HEK293 (cell line): ENCODE data around the gene FTO.

Experiments used
- CTCF ChIA-PET: fragments of 350-600 bp; formaldehyde crosslinking; extraction: SDS; loops from one replicate; lab custom pipeline; 2021; ENCODE audit warnings: antibody characterized with exemption; lab: Yijun Ruan, JAX
- POLR2A ChIA-PET: fragments of 300-600 bp; formaldehyde crosslinking; extraction: SDS; loops from one replicate; lab custom pipeline; 2020; ENCODE audit warnings: antibody characterized with exemption, inconsistent platforms; lab: Yijun Ruan, JAX
- H3K27ac ChIP-seq: fragments of 200-500 bp; sonication (Bioruptor generic); 2 replicates; pipeline ENCODE4 v1.5.1; 2014; ENCODE audit warnings: low read depth, low read length, control low read depth, inconsistent platforms; ENCODE audit errors: extremely low read depth
- H3K36me3 ChIP-seq, 2 experiments: fragments of 200-500 bp in 1 of 2; sonication (Bioruptor generic) in 1 of 2; 1 replicate in 1 of 2; 2 replicates in 1 of 2; pipeline ENCODE4 v1.5.1; 2014 to 2017; ENCODE audit warnings: inconsistent platforms in 2 of 2, low read length in 2 of 2; ENCODE audit not compliant: control insufficient read depth in 2 of 2, insufficient read depth in 1 of 2
- H3K4me1 ChIP-seq: fragments of 200-500 bp; sonication (Bioruptor generic); 2 replicates; pipeline ENCODE4 v1.5.1; 2014; ENCODE audit warnings: mild to moderate bottlenecking, low read length, inconsistent platforms; ENCODE audit not compliant: control insufficient read depth, insufficient read depth
- H3K4me3 ChIP-seq: 2 replicates; pipeline ENCODE4 v1.5.1; 2011; ENCODE audit warnings: low read depth, mild to moderate bottlenecking, control low read depth, low read length, moderate library complexity
- H3K9me3 ChIP-seq: fragments of 200-500 bp; sonication (Bioruptor generic); 2 replicates; pipeline ENCODE4 v1.5.1; 2014; ENCODE audit warnings: low read depth, low read length, inconsistent platforms; ENCODE audit not compliant: control insufficient read depth, insufficient read depth
- EGR2 ChIP-seq: fragments of 450-650 bp; formaldehyde crosslinking; IDR thresholded peaks from 2 replicates; pipeline ENCODE4 v1.5.1; 2016; ENCODE audit warnings: low read depth, missing biosample characterization, missing genetic modification characterization
- GFI1B ChIP-seq: fragments of 450-650 bp; formaldehyde crosslinking; IDR thresholded peaks from 2 replicates; pipeline ENCODE4 v1.5.1; 2016; ENCODE audit warnings: missing biosample characterization, missing genetic modification characterization
- MYNN ChIP-seq: fragments of 450-650 bp; formaldehyde crosslinking; IDR thresholded peaks from 2 replicates; pipeline ENCODE4 v1.5.1; 2016; ENCODE audit warnings: missing biosample characterization, missing genetic modification characterization, borderline replicate concordance
- PRDM1 ChIP-seq: fragments of 450-650 bp; formaldehyde crosslinking; IDR thresholded peaks from 2 replicates; pipeline ENCODE4; 2016; ENCODE audit warnings: missing biosample characterization, missing genetic modification characterization
- SP2 ChIP-seq: fragments of 450-650 bp; formaldehyde crosslinking; IDR thresholded peaks from 2 replicates; pipeline ENCODE4 v1.5.1; 2016; ENCODE audit warnings: missing biosample characterization, missing genetic modification characterization
- SP7 ChIP-seq: fragments of 450-650 bp; formaldehyde crosslinking; IDR thresholded peaks from 2 replicates; pipeline ENCODE4 v1.5.1; 2016; ENCODE audit warnings: missing biosample characterization, missing genetic modification characterization
- ZBTB21 ChIP-seq: fragments of 450-650 bp; formaldehyde crosslinking; IDR thresholded peaks from 2 replicates; pipeline ENCODE4 v1.5.1; 2017; ENCODE audit warnings: missing biosample characterization, missing genetic modification characterization
- ZFHX2 ChIP-seq: fragments of 450-650 bp; formaldehyde crosslinking; conservative IDR thresholded peaks from 2 replicates; pipeline ENCODE4 v1.5.1; 2016; ENCODE audit warnings: missing biosample characterization, missing genetic modification characterization
- ZNF112 ChIP-seq: fragments of 450-650 bp; formaldehyde crosslinking; IDR thresholded peaks from 2 replicates; pipeline ENCODE4 v1.5.0; 2017; ENCODE audit warnings: missing biosample characterization, missing genetic modification characterization
- ZNF146 ChIP-seq: fragments of 450-650 bp; formaldehyde crosslinking; IDR thresholded peaks from 2 replicates; pipeline ENCODE4 v1.5.1; 2016; ENCODE audit warnings: missing biosample characterization, missing genetic modification characterization
- ZNF239 ChIP-seq: fragments of 450-650 bp; formaldehyde crosslinking; IDR thresholded peaks from 2 replicates; pipeline ENCODE4 v1.5.1; 2016; ENCODE audit warnings: missing biosample characterization, missing genetic modification characterization
- ZNF248 ChIP-seq: fragments of 450-650 bp; formaldehyde crosslinking; IDR thresholded peaks from 2 replicates; pipeline ENCODE4 v1.5.1; 2017; ENCODE audit warnings: missing biosample characterization, missing genetic modification characterization
- ZNF292 ChIP-seq: fragments of 450-650 bp; formaldehyde crosslinking; IDR thresholded peaks from 2 replicates; pipeline ENCODE4 v1.5.1; 2016; ENCODE audit warnings: low read depth, missing biosample characterization, missing genetic modification characterization, borderline replicate concordance
- ZNF302 ChIP-seq: fragments of 450-650 bp; formaldehyde crosslinking; IDR thresholded peaks from 2 replicates; pipeline ENCODE4 v1.5.1; 2016; ENCODE audit warnings: missing biosample characterization, missing genetic modification characterization, low read depth
- ZNF416 ChIP-seq: fragments of 450-650 bp; formaldehyde crosslinking; IDR thresholded peaks from 2 replicates; pipeline ENCODE4 v1.5.1; 2016; ENCODE audit warnings: missing biosample characterization, missing genetic modification characterization
- ZNF521 ChIP-seq: fragments of 450-650 bp; formaldehyde crosslinking; IDR thresholded peaks from 2 replicates; pipeline ENCODE4 v1.5.1; 2017; ENCODE audit warnings: missing biosample characterization, mild to moderate bottlenecking, missing genetic modification characterization
- ZNF549 ChIP-seq: fragments of 450-650 bp; IDR thresholded peaks from 2 replicates; pipeline ENCODE4 v1.5.1; 2018; ENCODE audit warnings: missing biosample characterization, missing genetic modification characterization, mild to moderate bottlenecking, inconsistent platforms, moderate library complexity
- ZNF596 ChIP-seq: fragments of 450-650 bp; IDR thresholded peaks from 2 replicates; pipeline ENCODE4 v1.5.0; 2018; ENCODE audit warnings: missing biosample characterization, mild to moderate bottlenecking, missing genetic modification characterization, moderate library complexity
- ZNF785 ChIP-seq: fragments of 450-650 bp; formaldehyde crosslinking; IDR thresholded peaks from 2 replicates; pipeline ENCODE4 v1.5.1; 2016; ENCODE audit warnings: missing biosample characterization, missing genetic modification characterization
- ZNF792 ChIP-seq: fragments of 450-650 bp; formaldehyde crosslinking; IDR thresholded peaks from 2 replicates; pipeline ENCODE4 v1.5.1; 2016; ENCODE audit warnings: missing biosample characterization, missing genetic modification characterization
- ZSCAN23 ChIP-seq: fragments of 450-650 bp; formaldehyde crosslinking; IDR thresholded peaks from 2 replicates; pipeline ENCODE4 v1.5.1; 2016; ENCODE audit warnings: missing biosample characterization, missing genetic modification characterization
- ZXDB ChIP-seq: fragments of 450-650 bp; formaldehyde crosslinking; IDR thresholded peaks from 2 replicates; pipeline ENCODE4 v1.5.1; 2016; ENCODE audit warnings: missing biosample characterization, missing genetic modification characterization
- TF ChIP-seq, protein P1 (sequence below): fragments of 450-650 bp; formaldehyde crosslinking; IDR thresholded peaks from 2 replicates; pipeline ENCODE4 v1.5.1; 2016; ENCODE audit warnings: missing biosample characterization, missing genetic modification characterization
- TF ChIP-seq, protein P2 (sequence below): fragments of 450-650 bp; formaldehyde crosslinking; IDR thresholded peaks from 2 replicates; pipeline ENCODE4 v1.5.1; 2016; ENCODE audit warnings: missing biosample characterization, missing genetic modification characterization
- TF ChIP-seq, protein P3 (sequence below): fragments of 450-650 bp; formaldehyde crosslinking; IDR thresholded peaks from 2 replicates; pipeline ENCODE4 v1.5.1; 2016; ENCODE audit warnings: missing biosample characterization, missing genetic modification characterization
- TF ChIP-seq, protein P4 (sequence below): fragments of 450-650 bp; formaldehyde crosslinking; IDR thresholded peaks from 2 replicates; pipeline ENCODE4 v1.5.1; 2017; ENCODE audit warnings: missing biosample characterization, missing genetic modification characterization
- TF ChIP-seq, protein P5 (sequence below): fragments of 450-650 bp; formaldehyde crosslinking; IDR thresholded peaks from 2 replicates; pipeline ENCODE4 v1.5.1; 2016; ENCODE audit warnings: missing biosample characterization, missing genetic modification characterization
- TF ChIP-seq, protein P6 (sequence below): fragments of 450-650 bp; formaldehyde crosslinking; IDR thresholded peaks from 2 replicates; pipeline ENCODE4 v1.5.1; 2017; ENCODE audit warnings: missing biosample characterization, missing genetic modification characterization

The FTO gene

DNA sequence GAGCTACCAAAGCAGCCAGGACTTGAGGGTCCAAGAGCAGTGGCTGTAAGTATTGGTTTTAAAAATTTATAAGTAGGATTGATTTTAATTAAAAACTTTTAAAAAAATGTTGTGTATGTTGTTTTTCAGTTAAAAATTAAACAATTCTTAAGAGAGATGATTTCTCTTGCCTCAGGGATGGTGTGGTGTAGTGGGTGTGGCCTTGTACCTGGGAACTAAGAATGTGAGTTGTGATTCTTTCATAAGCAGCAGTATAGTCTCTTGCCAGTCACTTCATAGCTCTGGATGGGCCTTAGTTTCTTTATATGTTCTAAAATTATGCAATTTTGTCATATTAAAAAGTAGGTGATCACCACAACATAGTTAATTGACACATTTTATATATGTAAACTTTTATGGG is 99.5 kb downstream of the FTO start (continued):
- no peak for TF ChIP-seq ZSCAN23
- TF ChIP-seq, protein P1, sequence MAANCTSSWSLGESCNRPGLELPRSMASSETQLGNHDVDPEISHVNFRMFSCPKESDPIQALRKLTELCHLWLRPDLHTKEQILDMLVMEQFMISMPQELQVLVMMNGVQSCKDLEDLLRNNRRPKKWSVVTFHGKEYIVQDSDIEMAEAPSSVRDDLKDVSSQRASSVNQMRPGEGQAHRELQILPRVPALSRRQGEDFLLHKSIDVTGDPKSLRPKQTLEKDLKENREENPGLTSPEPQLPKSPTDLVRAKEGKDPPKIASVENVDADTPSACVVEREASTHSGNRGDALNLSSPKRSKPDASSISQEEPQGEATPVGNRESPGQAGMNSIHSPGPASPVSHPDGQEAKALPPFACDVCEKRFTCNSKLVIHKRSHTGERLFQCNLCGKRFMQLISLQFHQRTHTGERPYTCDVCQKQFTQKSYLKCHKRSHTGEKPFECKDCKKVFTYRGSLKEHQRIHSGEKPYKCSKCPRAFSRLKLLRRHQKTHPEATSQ (tag by site-specific recombination), result no peak
- no peak for TF ChIP-seq PRDM1 (tag by site-specific recombination)
- no peak for TF ChIP-seq ZFHX2
- TF ChIP-seq, protein P2, sequence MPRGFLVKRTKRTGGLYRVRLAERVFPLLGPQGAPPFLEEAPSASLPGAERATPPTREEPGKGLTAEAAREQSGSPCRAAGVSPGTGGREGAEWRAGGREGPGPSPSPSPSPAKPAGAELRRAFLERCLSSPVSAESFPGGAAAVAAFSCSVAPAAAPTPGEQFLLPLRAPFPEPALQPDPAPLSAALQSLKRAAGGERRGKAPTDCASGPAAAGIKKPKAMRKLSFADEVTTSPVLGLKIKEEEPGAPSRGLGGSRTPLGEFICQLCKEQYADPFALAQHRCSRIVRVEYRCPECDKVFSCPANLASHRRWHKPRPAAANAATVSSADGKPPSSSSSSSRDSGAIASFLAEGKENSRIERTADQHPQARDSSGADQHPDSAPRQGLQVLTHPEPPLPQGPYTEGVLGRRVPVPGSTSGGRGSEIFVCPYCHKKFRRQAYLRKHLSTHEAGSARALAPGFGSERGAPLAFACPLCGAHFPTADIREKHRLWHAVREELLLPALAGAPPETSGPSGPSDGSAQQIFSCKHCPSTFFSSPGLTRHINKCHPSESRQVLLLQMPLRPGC (tag by site-specific recombination), result no peak
- TF ChIP-seq, protein P3, sequence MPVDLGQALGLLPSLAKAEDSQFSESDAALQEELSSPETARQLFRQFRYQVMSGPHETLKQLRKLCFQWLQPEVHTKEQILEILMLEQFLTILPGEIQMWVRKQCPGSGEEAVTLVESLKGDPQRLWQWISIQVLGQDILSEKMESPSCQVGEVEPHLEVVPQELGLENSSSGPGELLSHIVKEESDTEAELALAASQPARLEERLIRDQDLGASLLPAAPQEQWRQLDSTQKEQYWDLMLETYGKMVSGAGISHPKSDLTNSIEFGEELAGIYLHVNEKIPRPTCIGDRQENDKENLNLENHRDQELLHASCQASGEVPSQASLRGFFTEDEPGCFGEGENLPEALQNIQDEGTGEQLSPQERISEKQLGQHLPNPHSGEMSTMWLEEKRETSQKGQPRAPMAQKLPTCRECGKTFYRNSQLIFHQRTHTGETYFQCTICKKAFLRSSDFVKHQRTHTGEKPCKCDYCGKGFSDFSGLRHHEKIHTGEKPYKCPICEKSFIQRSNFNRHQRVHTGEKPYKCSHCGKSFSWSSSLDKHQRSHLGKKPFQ (tag by site-specific recombination), result no peak
- TF ChIP-seq ZBTB21, result no peak
- no peak for TF ChIP-seq EGR2 (tag by site-specific recombination)
- TF ChIP-seq GFI1B (tag by site-specific recombination), result no peak
- TF ChIP-seq, all 188 proteins: peak for 0

DNA sequence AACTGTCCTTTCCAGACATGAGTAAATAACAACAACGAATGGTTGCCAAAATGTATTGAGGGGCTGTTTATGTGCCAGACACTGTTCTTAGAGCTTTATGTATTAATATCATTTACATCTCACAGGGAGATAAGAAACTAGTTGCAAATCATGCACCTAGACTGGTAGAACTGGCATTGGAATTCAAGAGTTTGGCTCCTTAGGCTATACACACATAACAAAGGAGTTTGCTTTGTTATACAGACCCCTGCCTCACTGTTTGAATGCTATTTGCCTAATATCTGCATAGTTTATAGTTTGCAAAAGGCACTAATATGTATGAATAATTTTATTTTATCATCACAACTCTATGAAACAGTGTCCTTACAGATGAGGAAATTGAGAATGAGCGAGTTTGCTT is 100.0 kb downstream of the FTO start:
- peaks cover 21% of the 10 kb centered on the region for H3K4me1 ChIP-seq
- H3K9me3 ChIP-seq, result no peaks in the 10 kb centered on the region
- POLR2A ChIA-PET, result no interaction called here
- no peak overlapping the region for H3K4me3 ChIP-seq
- no peaks in the 10 kb centered on the region for H3K36me3 ChIP-seq
- CTCF ChIA-PET, result interaction anchor here (0.6 kb wide), 1 partner anchor 1218 kb away, joined by 3 read pairs; no protein-coding TSS in a partner anchor
- no peak for TF ChIP-seq MYNN (tag by site-specific recombination)
- TF ChIP-seq ZNF521 (tag by site-specific recombination), result no peak
- TF ChIP-seq ZNF792 (tag by site-specific recombination), result no peak
- no peak for TF ChIP-seq ZXDB (tag by site-specific recombination)
- no peak for TF ChIP-seq ZNF785
- TF ChIP-seq SP7 (tag by site-specific recombination), result no peak
- TF ChIP-seq, protein P4, sequence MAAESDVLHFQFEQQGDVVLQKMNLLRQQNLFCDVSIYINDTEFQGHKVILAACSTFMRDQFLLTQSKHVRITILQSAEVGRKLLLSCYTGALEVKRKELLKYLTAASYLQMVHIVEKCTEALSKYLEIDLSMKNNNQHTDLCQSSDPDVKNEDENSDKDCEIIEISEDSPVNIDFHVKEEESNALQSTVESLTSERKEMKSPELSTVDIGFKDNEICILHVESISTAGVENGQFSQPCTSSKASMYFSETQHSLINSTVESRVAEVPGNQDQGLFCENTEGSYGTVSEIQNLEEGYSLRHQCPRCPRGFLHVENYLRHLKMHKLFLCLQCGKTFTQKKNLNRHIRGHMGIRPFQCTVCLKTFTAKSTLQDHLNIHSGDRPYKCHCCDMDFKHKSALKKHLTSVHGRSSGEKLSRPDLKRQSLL (tag by site-specific recombination), result no peak
- TF ChIP-seq ZNF239 (tag by site-specific recombination), result no peak
- TF ChIP-seq ZNF292 (tag by site-specific recombination), result no peak
- no peak for TF ChIP-seq ZNF248 (tag by site-specific recombination)
- H3K27ac ChIP-seq, result no peak overlapping the region

DNA sequence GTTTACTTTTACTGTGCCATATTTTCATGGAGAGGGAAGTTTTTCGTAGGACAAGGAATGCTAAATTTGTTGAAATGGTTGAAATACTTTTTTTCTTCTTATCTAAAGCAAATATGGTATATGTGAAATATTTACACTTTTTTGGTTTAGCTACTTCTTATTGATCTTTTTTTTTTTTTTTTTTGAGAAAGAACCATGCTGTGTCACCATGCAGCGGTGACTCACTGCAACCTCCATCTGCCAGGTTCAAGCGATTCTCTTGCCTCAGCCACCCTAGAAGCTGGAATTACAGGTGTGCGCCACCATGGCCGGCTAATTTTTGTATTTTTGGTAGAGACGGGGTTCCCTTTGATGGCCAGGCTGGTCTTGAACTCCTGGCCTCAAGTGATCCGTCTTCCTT is 100.5 kb downstream of the FTO start:
- ChIA-PET POLR2A (no interaction called here), CTCF (no interaction called here)
- Histone ChIP-seq H3K4me1 (peaks cover 25% of the 10 kb centered on the region), H3K36me3 (no peaks in the 10 kb centered on the region), H3K9me3 (no peaks in the 10 kb centered on the region), H3K27ac (no peak overlapping the region), H3K4me3 (no peak overlapping the region)
- TF ChIP-seq ZNF596 (no peak), ZNF146 (no peak), ZNF549 (no peak), ZNF416 (tag by site-specific recombination) (no peak), SP2 (tag by site-specific recombination) (no peak), ZNF112 (tag by site-specific recombination) (no peak), ZNF302 (no peak)
- TF ChIP-seq, protein P5, sequence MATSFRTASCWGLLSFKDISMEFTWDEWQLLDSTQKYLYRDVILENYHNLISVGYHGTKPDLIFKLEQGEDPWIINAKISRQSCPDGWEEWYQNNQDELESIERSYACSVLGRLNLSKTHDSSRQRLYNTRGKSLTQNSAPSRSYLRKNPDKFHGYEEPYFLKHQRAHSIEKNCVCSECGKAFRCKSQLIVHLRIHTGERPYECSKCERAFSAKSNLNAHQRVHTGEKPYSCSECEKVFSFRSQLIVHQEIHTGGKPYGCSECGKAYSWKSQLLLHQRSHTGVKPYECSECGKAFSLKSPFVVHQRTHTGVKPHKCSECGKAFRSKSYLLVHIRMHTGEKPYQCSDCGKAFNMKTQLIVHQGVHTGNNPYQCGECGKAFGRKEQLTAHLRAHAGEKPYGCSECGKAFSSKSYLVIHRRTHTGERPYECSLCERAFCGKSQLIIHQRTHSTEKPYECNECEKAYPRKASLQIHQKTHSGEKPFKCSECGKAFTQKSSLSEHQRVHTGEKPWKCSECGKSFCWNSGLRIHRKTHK (tag by site-specific recombination), result no peak
- TF ChIP-seq, protein P6, sequence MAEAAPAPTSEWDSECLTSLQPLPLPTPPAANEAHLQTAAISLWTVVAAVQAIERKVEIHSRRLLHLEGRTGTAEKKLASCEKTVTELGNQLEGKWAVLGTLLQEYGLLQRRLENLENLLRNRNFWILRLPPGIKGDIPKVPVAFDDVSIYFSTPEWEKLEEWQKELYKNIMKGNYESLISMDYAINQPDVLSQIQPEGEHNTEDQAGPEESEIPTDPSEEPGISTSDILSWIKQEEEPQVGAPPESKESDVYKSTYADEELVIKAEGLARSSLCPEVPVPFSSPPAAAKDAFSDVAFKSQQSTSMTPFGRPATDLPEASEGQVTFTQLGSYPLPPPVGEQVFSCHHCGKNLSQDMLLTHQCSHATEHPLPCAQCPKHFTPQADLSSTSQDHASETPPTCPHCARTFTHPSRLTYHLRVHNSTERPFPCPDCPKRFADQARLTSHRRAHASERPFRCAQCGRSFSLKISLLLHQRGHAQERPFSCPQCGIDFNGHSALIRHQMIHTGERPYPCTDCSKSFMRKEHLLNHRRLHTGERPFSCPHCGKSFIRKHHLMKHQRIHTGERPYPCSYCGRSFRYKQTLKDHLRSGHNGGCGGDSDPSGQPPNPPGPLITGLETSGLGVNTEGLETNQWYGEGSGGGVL (tag by site-specific recombination), result no peak
